ENCODE data around the gene NAA35. TPM values are rescaled to one million over a fixed set of nuclear protein-coding genes. Genes with fewer than 3 reads are reported as not detected.

NAA35 gene
- total and polyA plus RNA-seq, 2 donors (not counting 3 experiments of a cell fraction or from before 2014, with no cell fraction given) = 7.9 to 22.5 TPM

DNA sequence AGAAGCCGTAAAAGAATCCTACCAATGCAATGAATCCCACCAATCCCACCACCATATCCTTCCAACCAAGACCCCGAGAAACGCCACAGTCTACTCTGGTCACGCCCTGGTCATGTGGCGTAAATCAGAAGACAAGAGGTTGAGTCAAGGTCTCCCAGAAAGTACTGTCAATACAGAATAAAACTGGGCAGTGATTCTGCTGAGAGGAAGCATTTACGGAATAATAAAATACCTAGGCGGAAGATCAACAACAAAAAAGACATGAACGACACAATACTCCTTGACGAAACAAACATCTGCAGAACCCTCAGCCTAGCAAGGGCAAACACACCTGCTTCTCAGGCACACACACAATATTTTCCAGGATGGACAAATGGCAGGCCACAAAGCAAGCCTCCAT, 95.6 kb downstream of the NAA35 start:
- Histone ChIP-seq H3K4me3 (replicated peaks in 1 of 3; ENCODE audit: insufficient read depth in 1 of 3, low read depth in 1 of 3, low read length in 3 of 3) (no peak overlapping the region), H3K4me2 (ENCODE audit: insufficient read depth, low read length) (no peak overlapping the region), H3K9me3 (replicated peaks; ENCODE audit: control insufficient read depth, insufficient read depth, low read length) (no peaks in the 10 kb centered on the region), H3K79me2 (ENCODE audit: control insufficient read depth, insufficient read depth, low read length) (no peaks in the 10 kb centered on the region), H4K20me1 (replicated peaks; ENCODE audit: control insufficient read depth, extremely low read depth, insufficient read depth, low read length) (no peaks in the 10 kb centered on the region), H2AFZ (ENCODE audit: low read depth, low read length) (no peak overlapping the region), H3K9me1 (replicated peaks; ENCODE audit: control insufficient read depth, extremely low read depth, insufficient read depth, low read length) (no peaks in the 10 kb centered on the region), H3K36me3 (ENCODE audit: control insufficient read depth in 2 of 2, extremely low read depth in 1 of 2, insufficient read depth in 2 of 2, low read length in 2 of 2) (peaks cover 10 to 12% of the 10 kb centered on the region in 2 experiments), H3K27ac (ENCODE audit: insufficient read depth, low read depth, low read length) (no peak overlapping the region), H3K27me3 (ENCODE audit: control insufficient read depth in 2 of 2, insufficient read depth in 2 of 2, low read length in 2 of 2) (no peaks in the 10 kb centered on the region), H3K4me1 (ENCODE audit: control insufficient read depth, extremely low read depth, insufficient read depth, low read length) (no peaks in the 10 kb centered on the region), H3K9ac (replicated peaks; ENCODE audit: extremely low read depth, insufficient read depth, low read length) (no peak overlapping the region)
- POLR2A ChIA-PET = no interaction called here
- dilution Hi-C loops (cut with MboI; ENCODE audit: extremely low pct_ligation_motif_present, low sequenced_read_pairs) = no loop called here
- TF ChIP-seq MAX (IDR thresholded peaks at IDR 0.05; ENCODE audit: insufficient read depth, insufficient read length) = no peak
- BruUV-seq (replicated peaks) = no TSS peak
- CTCF ChIA-PET = no interaction called here
- intact Hi-C loops (cut with micrococcal nuclease) = no loop called here
- no peak for FAIRE-seq
- no peak for DNase-seq (ENCODE audit: low read depth, low spot score)

GRCh38 chr9:86039991-86040860, 99.3 kb downstream of the NAA35 start:
- Histone ChIP-seq H3K4me3 (replicated peaks in 1 of 3; ENCODE audit: insufficient read depth in 1 of 3, low read depth in 1 of 3, low read length in 3 of 3) (no peak overlapping the region), H3K9me1 (replicated peaks; ENCODE audit: control insufficient read depth, extremely low read depth, insufficient read depth, low read length) (no peaks in the 10 kb centered on the region), H3K79me2 (ENCODE audit: control insufficient read depth, insufficient read depth, low read length) (no peaks in the 10 kb centered on the region), H3K9me3 (replicated peaks; ENCODE audit: control insufficient read depth, insufficient read depth, low read length) (no peaks in the 10 kb centered on the region), H3K27ac (ENCODE audit: insufficient read depth, low read depth, low read length) (no peak overlapping the region), H4K20me1 (replicated peaks; ENCODE audit: control insufficient read depth, extremely low read depth, insufficient read depth, low read length) (no peaks in the 10 kb centered on the region), H3K4me2 (ENCODE audit: insufficient read depth, low read length) (no peak overlapping the region), H3K4me1 (ENCODE audit: control insufficient read depth, extremely low read depth, insufficient read depth, low read length) (no peaks in the 10 kb centered on the region), H3K27me3 (ENCODE audit: control insufficient read depth in 2 of 2, insufficient read depth in 2 of 2, low read length in 2 of 2) (no peaks in the 10 kb centered on the region), H3K36me3 (ENCODE audit: control insufficient read depth in 2 of 2, extremely low read depth in 1 of 2, insufficient read depth in 2 of 2, low read length in 2 of 2) (peaks cover 3 to 6% of the 10 kb centered on the region in 2 experiments), H2AFZ (ENCODE audit: low read depth, low read length) (no peak overlapping the region), H3K9ac (replicated peaks; ENCODE audit: extremely low read depth, insufficient read depth, low read length) (no peak overlapping the region)
- DNase-seq (ENCODE audit: low read depth, low spot score) (no peak), FAIRE-seq (no peak)
- no peak for TF ChIP-seq POLR2AphosphoS5 (IDR thresholded peaks at IDR 0.05; ENCODE audit: insufficient read depth, low read depth, low read length)
- no peak for TF ChIP-seq FOS (IDR thresholded peaks at IDR 0.05; ENCODE audit: borderline replicate concordance, insufficient read depth, low read length)
- TF ChIP-seq GATA2 (IDR thresholded peaks at IDR 0.05; ENCODE audit: insufficient read depth, insufficient read length, low read depth, low read length) = no peak
- TF ChIP-seq EZH2 (IDR thresholded peaks at IDR 0.05; ENCODE audit: borderline replicate concordance, low read depth, low read length, severe bottlenecking) = no peak
- TF ChIP-seq JUN (IDR thresholded peaks at IDR 0.05; ENCODE audit: borderline replicate concordance, insufficient read depth, insufficient read length, low read depth) = no peak
- TF ChIP-seq MYC (IDR thresholded peaks at IDR 0.05; ENCODE audit: low read depth, low read length) = no peak
- TF ChIP-seq POLR2A (IDR thresholded peaks at IDR 0.05; ENCODE audit: low read depth, low read length) = no peak
- dilution Hi-C loops (cut with MboI; ENCODE audit: extremely low pct_ligation_motif_present, low sequenced_read_pairs) (no loop called here), intact Hi-C loops (cut with micrococcal nuclease) (no loop called here)
- CTCF ChIA-PET = no interaction called here
- no TSS peak for BruUV-seq (replicated peaks)
- POLR2A ChIA-PET = no interaction called here
